Breast epithelium (tissue), 3 donors: ENCODE results near the gene CAB39L.

Experiments
- POLR2A ChIP-seq: fragments of 450-650 bp; IDR thresholded peaks from one replicate; pipeline ENCODE4 v1.6.1; 2016; ENCODE audit warnings: antibody characterized with exemption, mild to moderate bottlenecking, moderate library complexity
- POLR2AphosphoS5 ChIP-seq, 3 donors: sonication (generic); formaldehyde crosslinking; IDR thresholded peaks; one replicate each; pipeline ENCODE4 v1.6.1; 2017; ENCODE audit warnings: antibody characterized with exemption in 3 of 3
- TF ChIP-seq, protein P1 (sequence below), 3 donors: fragments of 450-650 bp; IDR thresholded peaks; one replicate each; pipeline ENCODE4 v1.5.1; 2016 to 2017; ENCODE audit warnings: antibody characterized with exemption in 3 of 3, mild to moderate bottlenecking in 3 of 3, moderate library complexity in 3 of 3

DNA sequence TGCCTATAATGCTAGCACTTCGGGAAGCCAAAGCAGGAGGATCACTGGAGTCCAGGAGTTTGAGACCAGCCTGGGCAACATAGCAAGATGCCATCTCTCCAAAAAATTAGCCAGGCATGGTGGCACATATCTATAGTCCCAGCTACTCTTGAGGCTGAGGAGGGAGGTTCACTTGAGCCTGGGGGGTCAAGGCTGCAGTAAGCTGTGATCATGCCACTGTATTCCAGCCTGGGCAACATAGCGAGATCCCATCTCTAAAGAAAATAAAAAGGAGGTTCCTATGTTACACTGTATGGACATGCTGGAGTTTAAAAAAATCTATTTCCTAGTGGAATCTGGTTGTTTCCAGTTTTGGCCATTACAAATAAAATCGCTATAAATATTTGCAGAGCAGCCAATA is 2.6 kb downstream of the CAB39L start:
- TF ChIP-seq, protein P1, sequence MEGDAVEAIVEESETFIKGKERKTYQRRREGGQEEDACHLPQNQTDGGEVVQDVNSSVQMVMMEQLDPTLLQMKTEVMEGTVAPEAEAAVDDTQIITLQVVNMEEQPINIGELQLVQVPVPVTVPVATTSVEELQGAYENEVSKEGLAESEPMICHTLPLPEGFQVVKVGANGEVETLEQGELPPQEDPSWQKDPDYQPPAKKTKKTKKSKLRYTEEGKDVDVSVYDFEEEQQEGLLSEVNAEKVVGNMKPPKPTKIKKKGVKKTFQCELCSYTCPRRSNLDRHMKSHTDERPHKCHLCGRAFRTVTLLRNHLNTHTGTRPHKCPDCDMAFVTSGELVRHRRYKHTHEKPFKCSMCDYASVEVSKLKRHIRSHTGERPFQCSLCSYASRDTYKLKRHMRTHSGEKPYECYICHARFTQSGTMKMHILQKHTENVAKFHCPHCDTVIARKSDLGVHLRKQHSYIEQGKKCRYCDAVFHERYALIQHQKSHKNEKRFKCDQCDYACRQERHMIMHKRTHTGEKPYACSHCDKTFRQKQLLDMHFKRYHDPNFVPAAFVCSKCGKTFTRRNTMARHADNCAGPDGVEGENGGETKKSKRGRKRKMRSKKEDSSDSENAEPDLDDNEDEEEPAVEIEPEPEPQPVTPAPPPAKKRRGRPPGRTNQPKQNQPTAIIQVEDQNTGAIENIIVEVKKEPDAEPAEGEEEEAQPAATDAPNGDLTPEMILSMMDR (IDR thresholded peaks at IDR 0.05): no peak
- TF ChIP-seq POLR2A (no peak), POLR2AphosphoS5 (IDR thresholded peaks at IDR 0.05) (no peak)
